SKM-1 treated with dmso at 0.1 percent for 144 hours (cell line): ENCODE data around the gene NDUFS8.
"Not testable (repeated sequence)": the region's sequence is repeated elsewhere in the genome, so short reads cannot be mapped to it uniquely, and the experiment has no call there.

ENCODE experiments used
- DNase-seq: peaks from one replicate; lab custom pipeline; 2025; ENCODE audit not compliant: unreplicated experiment; lab: John Stamatoyannopoulos, UW

NDUFS8 gene

GRCh38 chr11:68030318-68031143 is at the start of gene NDUFS8:
TSS of gene NDUFS8 (plus strand) at chr11:68030681. CDS start at chr11:68032152, 1,471 bp downstream.
- peak; percentile 100 for DNase-seq

GRCh38 chr11:67981226-67981625 is 49.3 kb upstream of the NDUFS8 start:
- not testable (repeated sequence) for DNase-seq

- DNase-seq: not testable (repeated sequence)
Measured at GRCh38 chr11:67982255-67982857, 48.1 kb upstream of the NDUFS8 start.

DNA sequence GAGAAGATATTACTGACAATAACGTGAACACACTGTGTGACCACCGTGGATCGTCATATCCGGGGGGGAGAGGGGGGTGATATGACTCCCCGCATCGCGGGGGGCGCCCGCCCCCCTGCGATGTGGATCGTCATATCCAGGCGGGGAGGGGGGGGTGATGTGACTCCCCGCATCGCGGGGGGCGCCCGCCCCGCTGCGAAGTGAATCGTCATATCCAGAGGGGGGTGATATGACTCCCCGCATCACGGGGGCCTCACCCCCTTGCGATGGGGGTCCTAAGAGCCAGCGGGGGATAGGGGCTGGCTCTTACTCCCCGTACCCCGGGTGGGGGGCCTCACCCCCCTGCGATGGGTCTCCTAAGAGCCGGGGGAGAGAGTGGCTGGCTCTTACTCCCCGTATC is 46.5 kb upstream of the NDUFS8 start:
- no peak for DNase-seq

DNA sequence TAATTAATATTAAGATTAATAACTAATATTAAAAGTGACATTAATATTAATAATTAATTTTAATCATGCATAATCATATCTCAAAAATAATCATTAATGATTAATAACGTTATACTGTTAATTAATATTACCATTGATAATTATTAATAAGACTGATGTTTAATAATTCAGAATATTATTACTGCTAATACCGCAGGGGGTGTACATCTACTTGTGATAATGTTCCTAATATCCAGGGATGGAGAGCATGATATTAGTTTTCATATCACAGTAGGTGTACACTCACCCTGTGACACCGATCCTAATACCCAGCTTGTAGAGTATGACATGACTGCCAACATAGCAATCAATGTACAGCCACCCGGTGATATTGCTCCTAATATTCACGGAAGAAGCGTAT is 45.2 kb upstream of the NDUFS8 start:
- not testable (repeated sequence) for DNase-seq

DNA sequence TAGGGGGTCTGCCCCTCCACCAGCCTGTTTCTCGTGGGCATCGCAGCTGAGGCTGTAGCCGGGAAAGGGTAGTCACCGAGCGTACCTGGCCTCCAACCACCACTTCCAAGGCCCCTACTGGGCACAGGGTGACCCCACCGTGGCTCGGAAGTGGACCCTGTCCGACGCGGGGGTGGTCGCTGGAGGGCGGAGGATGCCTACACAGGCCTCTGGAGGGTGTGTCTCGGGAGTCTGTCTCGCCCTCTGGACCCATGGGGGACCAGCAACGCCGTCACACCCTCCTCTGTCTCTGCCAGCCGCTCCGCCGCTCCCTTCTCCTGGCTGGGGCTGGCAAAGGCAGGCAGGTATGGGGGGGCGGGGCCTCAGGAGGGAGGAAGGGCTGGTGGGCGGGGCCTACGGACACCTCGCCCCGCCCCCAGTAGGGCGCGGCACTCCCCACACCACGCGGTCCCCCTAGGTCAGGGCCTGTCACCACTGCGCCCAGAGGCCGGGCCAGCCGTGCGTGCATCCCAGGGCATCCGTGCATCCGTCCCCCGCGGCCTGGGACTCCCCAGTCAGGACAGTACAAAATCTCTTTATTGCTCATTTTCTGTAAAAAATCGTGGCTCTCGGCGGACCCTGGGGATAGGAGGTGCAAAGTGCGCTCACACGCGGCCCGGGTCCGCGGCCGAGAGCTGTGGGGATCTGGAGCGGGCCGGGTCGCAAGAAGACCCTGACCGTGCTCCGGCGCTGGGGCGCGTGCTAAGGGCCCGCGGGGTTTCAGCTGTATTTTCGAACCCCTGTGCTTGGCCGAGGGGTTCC is 39.7 kb upstream of the NDUFS8 start:
- not testable (repeated sequence) for DNase-seq

DNA sequence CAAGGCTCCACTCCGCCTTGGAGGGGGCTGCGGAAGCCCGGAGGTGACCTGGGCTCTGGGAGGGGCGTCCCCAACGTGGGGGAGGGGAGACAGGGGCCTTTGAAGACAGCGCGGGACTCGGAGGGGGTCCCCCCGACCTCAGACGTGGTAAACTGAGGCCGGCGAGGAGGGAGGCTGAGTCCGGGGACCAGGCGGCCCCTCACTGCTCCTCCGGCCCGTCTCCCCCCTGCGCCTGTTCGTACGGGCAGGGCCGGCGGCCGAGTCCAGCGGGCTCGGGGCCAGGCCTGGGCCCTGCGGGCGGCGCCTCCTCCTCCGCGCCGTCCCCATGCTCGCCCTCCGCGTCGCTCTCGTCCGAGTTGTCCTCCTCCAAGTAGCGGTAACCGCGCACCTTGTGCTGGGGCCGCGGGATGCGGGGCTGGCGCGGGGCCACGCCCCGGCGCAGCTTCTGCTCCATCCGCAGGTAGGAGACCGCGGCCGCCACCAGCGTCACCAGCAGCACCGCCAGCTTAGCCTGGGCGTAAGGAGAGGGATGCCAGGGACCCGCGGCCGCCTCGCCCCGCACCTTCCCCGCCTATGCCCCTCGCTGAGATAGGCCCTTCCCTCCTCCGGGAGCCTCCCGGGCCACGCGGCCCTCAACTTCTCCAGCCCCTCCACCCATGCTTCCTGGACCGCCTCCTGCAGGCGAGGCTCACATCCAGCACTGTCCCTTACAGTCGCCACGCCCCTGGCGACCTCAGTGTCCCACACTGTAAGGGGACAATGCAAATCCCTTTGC is 38.9 kb upstream of the NDUFS8 start:
- DNase-seq: not testable (repeated sequence)

GRCh38 chr11:67993821-67994220 is 36.7 kb upstream of the NDUFS8 start:
- not testable (repeated sequence) for DNase-seq

DNA sequence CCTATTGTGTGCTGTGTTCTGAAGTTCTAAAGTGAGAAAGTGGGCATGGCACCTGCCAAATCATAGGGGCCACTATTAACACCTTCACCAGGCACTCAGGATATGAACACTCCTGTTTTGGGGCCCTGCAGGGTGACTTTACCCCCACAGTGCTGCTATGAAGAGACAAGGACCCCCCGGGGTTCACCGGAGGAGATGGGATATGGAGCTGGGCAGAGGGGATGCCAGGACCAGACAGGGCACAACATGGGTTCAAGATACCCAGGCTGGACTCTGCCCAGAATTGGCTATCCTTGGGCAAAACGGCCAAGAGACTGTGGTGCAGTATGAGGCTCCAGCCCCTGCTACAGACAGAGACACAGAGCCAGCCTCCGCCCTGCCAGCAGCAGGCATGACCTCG is 36.1 kb upstream of the NDUFS8 start:
- DNase-seq: not testable (repeated sequence)

GRCh38 chr11:67995129-67995528 is 35.4 kb upstream of the NDUFS8 start:
- not testable (repeated sequence) for DNase-seq

- DNase-seq: not testable (repeated sequence)
Measured at GRCh38 chr11:67995579-67995978, 34.9 kb upstream of the NDUFS8 start.

DNA sequence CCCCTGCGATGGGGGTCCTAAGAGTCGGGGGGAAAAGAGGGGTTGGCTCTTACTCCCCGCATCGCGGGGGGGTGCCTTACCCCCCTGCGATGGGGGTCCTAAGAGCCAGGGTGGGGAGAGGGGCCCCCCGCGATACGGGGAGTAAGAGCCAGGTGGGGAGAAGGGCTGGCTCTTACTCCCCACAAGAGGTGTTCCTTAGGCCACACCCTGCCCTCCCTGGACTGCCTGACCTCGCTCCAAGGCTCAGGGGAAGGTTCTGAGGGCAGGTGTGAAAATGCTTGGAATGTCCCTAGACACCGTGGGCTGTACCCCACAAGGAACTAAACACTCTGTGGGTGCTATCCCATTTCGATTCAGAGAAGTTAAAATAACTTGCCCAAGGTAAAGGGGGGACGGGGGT is 34.4 kb upstream of the NDUFS8 start:
- no peak for DNase-seq

- peak; percentile 26 for DNase-seq
Measured at GRCh38 chr11:67996622-67997474, 33.6 kb upstream of the NDUFS8 start.

GRCh38 chr11:67997475-67997921 is 33.0 kb upstream of the NDUFS8 start:
- DNase-seq: no peak

DNA sequence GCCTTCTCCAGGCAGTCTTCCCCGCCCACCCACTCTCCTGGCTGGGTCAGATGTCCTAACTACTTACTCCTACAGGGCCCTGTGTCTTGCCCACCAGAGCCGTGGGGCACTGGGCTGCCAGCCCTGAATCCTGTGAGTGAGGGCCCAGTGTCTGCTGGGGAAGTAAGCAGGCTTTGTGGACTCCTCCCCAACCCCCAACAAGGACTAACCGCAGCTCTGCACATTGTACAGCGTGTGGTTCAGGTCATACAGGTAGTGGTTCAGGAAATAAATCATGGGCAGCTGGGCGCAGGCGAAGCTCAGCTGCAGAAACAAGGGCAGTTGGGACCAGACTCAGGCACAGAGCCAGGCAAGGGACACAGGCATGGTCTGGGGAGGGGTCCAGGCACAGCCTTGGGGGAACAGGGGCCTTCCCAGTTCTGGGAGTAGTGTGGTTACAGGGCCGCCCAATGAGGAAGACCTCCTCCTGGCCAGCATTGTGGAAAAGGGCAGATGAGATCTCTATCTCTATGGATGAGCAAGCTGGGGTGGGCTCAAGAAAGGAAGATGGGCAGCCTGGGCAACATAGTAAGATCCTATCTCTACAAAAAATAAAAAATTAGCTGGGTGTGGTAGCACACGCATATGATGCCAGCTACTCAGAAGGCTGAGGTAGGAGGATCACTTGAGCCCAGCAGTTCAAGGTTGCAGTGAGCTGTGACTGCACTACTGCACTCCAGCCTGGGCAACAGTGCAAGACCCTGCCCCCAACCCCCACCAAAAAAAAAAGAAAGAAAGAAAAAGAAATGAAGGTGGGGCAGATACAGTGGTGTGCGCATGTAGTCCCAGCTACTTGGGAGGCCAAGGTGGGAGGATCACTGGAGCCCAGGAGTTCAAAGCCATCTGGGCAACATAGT is 32.1 kb upstream of the NDUFS8 start:
- no peak for DNase-seq

GRCh38 chr11:67999201-67999629 is 31.3 kb upstream of the NDUFS8 start:
- no peak for DNase-seq

GRCh38 chr11:67999704-68000103 is 30.8 kb upstream of the NDUFS8 start:
- DNase-seq: no peak

DNA sequence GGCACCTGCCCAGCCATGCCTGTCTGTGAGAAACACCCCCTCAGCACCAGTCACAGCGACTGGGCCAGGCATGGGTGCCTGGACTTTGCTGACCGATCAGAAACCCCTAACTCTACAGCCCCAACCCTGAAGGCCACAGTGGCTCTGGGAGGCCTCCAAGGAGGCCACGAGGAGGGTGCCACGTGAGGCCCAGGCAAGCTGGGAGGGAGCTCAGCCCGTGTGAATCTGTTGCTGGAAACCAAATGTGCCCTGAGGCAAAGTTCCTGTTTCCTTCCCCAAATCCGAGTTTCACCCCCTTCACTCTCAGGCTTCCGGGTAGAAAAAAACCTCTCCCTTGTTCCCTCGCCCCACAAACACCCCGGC is 27.9 kb upstream of the NDUFS8 start:
- peak; percentile 77 for DNase-seq
